Activated naive CD8-positive, alpha-beta T cell treated with anti-CD3 and anti-CD28 coated beads, Interleukin-2, amount 10 ng/mL, durations not matched to agents 7 days and 5 days (primary cell): ENCODE measurements around the gene DIP2B. TPM values are rescaled to one million over a fixed set of nuclear protein-coding genes. Genes with fewer than 3 reads are reported as not detected.

Experiments used
- total RNA-seq, 2 experiments: library from RNA; stranded (reverse); gene quantifications; one replicate each; pipeline ENCODE4 v1.2.3, GENCODE V29; 2021

DIP2B gene
- total RNA-seq, 2 experiments from 2014 or later: 19.5 to 21.3 TPM

Other genes with a start within 250 kb of the DIP2B start
- gene LIMA1, start 221.5 kb upstream of the DIP2B start, total RNA-seq: 10 to 100 TPM; 11.3 to 13.6 TPM
- not detected for gene FAM186A, start 108.4 kb upstream of the DIP2B start, total RNA-seq
- 10 to 100 TPM; 39.6 to 40.6 TPM for gene LARP4, start 104.1 kb upstream of the DIP2B start, total RNA-seq